ENCODE results near the gene RNF223.
"Not testable (repeated sequence)": the region's sequence is repeated elsewhere in the genome, so short reads cannot be mapped to it uniquely, and the experiment has no call there.

RNF223 gene

DNA sequence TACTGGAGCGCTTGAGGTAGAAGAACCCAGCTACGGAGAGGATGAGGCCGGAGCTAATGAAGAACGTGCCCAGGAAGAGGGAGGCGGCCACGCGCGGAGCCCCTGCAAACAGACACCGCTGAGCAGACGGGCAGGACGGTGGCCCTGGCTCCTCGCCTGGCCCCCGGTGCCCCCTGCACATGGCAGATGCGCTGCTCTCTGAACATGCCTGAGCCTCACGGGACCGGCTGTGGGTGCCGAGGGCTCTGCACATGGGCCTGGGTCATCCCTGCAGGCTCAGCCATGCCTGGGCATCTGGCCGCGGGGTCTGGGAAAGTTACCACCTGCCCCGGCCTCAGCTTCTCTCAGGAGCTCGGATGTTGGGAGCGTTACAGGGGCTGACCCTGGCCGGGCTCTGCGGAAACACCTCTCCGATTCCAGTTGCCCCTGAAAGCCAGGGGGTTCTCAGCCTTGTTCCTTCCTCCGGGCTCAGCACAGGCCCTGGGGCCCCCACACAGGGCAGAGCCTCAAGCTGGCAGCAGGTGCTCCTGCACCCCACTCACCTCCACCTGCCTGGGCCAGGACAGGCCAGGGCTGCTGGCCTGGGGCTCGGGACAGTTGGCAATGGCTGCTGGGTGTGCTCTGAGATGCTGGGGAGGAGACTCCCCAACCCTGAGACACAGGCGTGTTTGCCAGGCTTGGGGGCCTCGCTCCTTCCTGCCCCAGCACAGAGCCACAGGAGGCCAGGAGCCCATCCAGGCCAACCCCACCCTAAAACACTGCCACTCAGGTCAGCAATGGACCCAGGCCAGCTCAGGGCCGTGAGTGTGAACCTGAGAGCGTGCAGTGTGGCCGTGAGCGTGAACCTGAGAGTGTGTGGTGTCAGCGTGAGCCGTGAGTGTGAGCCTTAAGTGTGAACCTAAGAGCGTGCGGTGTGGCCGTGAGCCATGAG, 12.1 kb upstream of the RNF223 start:
- no peak for DNase-seq

DNA sequence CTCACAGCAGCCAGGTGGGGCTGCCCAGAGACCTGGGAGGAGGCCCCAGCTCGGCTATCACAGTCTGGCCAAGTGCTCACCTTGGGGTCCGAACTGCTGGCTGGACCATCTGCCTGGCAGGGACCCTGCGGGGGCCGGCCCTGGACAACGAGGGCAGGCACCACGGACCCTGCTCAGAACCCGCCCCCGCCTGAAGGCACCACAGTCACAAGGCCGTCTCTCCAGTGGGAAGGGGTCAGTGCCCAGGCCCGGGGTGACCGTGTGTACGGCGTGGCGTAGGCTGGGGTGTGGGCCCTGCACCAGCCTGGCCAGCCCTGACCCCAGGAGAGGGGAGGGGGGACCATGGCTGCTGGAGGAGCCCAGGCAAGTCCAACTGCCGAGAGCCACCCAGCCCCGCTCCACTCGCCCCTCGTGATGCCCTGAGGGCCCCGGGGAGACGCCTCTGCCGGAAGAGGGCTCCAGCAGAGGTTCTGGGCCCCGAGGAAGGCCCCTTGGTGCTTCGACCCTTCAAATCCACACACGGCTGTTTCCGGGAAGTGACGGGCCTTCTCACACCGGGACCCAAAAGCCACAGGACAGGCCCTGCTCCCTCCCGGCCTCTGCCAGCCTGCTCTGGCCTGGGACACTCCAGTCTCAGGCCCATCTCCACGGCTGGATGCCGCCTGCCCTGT, 11.2 kb upstream of the RNF223 start:
- DNase-seq: no peak

DNA sequence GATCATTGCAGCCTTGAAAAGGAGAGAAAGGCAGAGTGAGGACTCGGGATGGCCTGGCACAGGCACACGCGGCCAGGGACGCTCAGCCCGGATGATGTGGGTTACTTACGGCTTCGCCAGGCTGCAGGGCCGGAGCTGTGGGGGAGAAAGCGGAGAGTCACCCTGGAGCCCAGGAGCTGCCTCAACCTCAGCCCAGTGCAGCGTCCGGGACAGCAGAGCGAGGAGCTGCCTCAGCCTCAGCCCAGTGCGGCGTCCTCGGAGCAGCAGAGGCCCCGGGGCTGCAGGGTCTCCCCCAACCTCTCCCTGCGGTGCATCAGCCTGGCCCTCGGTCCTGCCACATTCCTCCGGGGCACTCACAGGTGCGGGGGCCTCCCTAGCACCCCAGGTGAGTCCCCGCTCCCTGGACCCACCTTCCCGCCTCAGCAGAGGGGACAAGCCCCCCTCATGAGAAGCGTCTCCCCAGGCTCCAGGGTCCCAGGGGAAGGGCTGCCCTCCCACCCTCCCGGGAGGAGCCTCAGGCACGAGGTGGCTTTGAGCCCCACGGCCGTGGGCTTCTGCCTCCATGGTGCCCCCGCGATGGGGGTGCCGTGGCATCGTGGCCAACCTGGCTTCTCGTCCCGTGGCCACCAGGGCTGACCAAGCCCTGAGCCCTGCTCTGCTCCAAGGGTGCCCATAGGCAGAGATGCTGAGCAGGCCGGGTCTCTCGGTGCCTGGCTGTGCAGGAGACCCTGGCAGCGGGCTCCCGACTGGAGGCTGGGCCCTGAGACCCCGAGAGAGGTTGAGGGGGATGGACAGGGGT, 10.5 kb upstream of the RNF223 start:
- no peak for DNase-seq

DNA sequence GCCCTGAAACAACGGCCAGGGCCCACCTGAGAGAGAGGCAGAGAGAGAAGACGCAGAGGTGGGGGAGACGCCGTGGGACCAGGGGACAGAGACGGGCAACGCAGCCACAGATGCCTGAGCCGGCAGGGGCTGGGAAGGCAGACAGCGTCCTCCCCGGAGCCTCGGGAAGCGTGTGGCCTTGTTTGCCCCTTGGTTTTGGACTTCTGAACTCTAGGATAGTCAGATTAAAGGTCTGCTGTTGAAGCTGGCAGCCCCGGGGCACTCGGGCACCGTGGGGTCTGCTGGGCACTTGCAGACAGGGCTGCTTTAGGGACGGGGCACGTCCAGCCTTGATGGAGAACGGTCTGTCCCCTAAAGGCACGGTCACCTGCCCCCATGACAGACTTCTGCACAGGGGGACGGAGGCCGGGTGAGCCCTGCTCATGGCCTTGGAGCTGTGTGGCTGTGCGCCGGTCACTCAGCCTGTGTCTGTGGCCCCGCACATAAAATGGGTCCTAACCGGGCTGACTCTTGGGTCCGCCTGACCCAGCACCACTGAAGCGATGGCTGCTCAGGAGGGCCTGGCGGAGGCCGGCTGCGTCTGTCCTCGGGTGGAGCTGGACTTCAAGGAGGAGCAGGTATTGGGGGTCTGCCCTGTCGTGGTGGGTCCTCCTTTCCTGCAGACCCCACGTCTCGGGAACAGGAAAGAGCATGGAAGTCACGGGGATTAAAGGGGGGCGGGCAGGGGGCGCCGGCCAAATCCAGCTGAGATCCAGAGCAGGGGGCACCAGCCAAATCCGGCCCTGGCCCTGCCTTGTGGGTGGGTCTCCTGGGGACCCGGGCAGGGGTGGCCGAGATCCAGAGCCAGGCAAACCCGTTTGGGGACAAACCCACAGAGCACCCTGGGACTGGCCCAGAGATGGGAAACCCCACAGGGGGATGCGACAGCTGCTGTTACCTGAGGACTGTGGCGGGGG, 9.6 kb upstream of the RNF223 start:
- no peak for DNase-seq

GRCh38 chr1:1082776-1083415, 8.8 kb upstream of the RNF223 start:
- DNase-seq: no peak

- DNase-seq: no peak
These were observed 8.2 kb upstream of the RNF223 start for GRCh38 chr1:1082239-1082775.

DNA sequence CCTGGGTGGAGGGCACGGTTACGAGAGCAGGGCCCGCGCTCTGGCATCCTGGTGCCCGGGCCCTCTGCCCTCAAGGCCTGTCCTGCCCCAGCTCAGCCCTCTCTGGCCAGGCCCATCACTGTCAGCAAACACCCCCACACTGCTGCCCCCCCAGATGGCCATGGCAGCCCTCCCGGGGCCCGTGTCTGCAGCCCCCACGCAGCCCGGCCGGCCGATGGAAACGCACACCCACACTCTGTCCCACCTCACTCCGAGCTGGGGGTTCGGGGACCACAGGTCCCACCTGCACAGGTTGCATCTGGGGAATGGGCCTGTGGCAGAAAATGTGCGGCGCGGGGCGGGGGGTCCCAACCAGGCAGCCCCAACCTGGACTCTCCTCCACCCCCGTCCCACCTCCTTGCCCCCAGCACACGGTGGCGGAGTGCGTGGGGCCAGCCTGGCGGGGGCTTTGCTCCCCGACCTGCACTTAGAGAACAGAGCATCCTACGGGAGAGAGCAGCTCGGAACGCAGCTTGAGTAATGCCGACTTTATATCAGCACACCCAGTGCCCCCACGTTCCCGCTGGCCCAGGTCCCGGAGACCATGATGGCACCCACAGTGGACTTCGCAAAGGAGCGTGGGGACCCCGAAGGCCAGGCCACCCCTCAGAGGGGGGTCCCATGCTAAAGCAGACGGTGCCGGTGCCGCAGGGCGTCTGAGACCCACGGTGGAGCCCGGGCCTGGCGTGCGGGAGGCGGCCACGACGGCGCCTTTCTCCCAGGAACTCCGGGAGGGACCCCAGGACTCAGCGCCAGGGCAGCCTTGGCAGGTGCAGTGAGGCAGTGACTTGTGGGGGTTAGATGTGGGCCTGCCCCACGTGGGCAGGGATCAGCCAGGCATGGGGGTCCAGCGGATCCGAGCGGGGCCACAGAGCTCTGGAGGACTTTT, 7.5 kb upstream of the RNF223 start:
- DNase-seq: no peak

DNA sequence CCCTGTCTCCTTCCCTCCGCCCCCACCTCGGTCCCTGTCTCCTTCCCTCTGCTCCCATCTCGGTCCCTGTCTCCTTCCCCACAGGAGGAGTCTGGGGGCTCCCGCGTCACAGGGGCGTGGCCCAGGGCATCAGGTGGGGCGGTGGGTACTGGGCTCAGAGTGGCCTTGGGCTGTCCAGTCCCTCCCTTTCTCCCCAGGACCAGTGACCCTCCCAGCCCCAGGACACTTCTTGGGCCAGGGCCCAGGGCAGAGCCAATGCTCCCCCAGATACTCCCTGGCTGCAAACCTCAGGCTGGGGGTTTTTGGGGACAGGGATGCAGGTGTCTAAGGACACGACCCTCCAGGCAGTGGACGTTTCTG, 6.8 kb upstream of the RNF223 start:
- no peak for DNase-seq

DNA sequence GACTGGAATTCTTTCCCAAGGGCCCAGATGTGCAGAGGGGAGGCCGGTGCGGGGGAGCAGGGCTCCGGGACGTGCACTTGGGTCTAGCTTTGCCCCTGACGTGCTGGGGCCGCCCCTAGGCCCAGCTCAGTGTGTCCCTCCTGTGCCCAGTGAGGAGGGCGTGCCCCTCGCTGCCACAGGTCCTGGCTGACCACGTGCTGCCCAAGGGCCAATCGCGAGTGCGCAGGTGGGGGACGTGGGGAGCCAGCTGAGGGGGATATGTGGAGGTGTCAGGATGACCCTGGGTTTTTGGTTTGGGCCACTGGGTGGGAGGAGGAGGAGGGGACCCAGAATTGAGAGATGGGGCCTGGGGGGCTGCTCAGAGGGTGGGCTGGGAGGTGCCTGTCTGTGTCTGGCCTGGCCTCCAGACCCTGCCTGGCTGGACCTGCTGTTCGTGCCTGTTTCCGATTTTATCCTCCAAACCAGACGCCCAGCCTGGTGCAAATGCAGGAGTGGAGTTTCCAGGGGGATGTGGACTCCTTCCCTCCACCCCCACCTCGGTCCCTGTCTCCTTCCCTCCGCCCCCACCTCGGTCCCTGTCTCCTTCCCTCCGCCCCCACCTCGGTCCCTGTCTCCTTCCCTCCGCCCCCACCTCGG, 6.1 kb upstream of the RNF223 start:
- peak; percentile 77 for DNase-seq

DNA sequence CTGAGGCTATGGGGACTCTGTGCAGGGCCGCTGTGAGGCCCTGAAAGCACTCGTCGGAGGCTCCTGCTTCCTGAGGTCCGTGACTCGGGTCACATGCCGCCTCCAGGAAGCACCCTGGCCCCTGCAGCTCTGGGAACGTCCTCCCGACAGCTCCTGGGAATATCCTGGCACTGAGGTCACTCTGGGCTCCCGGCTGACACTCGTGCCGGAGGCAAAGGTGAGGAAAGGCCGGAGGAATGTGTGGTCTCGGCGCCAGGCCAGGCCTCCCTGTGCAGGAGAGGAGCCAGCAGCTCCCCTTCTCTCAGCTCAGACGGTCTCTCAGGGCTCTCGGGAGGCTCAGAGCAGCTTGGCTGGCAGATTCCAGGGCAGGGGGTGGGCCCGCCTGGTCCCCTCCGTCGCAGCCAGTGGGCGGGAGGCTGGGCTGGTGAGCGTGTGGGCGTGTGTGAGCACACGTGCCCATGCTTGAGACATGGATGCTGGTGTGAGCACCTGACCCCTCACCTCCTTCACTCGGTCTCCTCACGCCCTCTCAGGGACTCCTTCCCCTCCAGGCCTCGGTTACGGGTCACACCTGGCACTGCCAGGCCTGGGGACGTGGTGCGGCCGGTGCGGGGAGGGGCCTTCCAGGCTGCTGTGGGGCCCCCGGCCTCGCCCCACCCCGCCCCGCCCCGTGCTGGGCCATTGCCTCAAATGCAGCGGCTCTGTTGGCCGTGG, 5.5 kb upstream of the RNF223 start:
- peak; percentile 84 for DNase-seq

DNA sequence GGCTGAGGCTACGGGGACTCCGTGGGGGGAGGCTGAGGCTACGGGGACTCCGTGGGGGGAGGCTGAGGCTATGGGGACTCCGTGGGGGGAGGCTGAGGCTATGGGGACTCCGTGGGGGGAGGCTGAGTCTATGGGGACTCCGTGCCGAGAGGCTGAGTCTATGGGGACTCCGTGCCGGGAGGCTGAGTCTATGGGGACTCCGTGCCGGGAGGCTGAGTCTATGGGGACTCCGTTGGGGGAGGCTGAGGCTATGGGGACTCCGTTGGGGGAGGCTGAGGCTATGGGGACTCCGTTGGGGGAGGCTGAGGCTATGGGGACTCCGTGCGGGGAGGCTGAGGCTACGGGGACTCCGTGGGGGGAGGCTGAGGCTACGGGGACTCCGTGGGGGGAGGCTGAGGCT, 3.3 kb upstream of the RNF223 start:
- not testable (repeated sequence) for DNase-seq

GRCh38 chr1:1075148-1075935, 1.2 kb upstream of the RNF223 start:
- no peak for DNase-seq

GRCh38 chr1:1074631-1075147, 583 bp upstream of the RNF223 start:
- DNase-seq: no peak

DNA sequence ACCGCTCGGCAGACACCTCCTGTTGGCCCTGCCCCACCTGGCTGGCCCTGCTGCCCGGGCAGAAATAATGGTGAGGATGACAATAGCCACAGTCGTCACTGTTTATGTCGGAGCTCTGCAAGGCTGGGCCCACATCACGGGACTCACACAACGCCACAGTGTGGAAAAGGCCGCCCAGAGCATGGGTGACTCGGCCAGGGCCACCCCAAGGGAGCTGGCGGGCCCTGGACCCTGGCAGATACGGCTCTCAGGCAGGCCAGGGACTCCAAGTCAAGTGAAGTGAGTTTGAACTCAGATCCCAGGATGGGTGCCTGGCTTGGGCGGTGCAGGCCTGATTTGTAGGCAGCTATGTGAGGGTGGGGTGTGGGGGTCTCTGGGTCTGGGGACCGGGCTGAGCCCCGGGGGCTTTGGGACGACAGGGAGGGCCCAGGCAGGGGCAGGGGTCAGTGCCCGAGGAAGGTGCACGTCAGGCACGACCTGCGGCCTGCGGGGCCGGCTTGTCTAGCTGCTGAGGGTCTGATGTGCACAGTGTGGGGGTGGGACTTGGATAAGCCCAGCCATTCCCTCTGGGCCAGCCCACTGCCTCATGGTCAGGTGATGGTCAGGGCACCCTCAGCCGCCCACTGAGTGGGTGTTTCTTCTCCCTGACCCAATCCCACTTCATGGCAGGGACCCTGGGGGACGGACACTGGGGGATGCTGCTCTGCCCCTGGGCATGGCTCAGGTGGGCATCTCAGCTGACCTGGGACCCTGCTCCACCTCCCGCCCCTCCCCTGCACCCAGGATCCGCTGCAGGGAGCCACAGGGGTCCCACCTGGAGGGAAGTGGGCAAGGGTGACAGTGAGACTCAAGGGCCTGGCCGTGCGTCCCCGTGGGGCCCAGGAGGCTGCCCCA, 1.0 kb downstream of the RNF223 start:
- DNase-seq: no peak

DNA sequence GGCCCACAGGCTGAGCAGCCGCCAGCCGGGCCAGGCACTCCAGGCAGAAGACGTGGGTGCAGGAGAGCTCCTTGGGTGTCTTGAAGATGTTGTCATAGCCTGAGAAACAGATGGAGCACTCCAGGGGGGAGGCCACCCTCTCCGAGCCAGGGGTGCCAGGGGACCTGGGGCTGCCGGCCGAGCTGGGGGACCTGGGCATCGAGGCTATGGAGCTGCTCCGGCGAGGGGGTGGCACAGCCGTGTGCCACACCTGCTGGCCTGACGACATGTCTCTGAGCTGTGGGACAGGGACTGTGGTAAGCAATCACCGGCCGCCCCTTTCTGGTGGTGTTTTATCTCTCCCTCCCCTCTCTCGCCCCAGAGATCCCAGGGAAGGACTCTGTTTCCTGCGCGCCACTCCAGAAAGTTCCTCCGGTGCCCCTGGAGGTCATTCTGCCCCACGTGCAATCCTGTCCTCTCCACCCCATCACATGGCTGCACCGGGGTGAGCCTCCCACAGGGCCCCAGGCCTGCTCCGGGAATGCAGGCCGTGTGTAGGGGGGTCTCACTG, 1.7 kb downstream of the RNF223 start:
- no peak for DNase-seq

GRCh38 chr1:1071486-1072298, 2.4 kb downstream of the RNF223 start:
- DNase-seq: no peak
